ENCODE results near the gene DIAPH2. TPM values are rescaled to one million over a fixed set of nuclear protein-coding genes. Genes with fewer than 3 reads are reported as not detected.

The DIAPH2 gene
- total RNA-seq, 1 donor from 2014 or later, result 32.9 TPM

GRCh38 chrX:96861218-96861617 is 176.6 kb downstream of the DIAPH2 start:
- Histone ChIP-seq H3K4me1 (no peaks in the 10 kb centered on the region), H3K36me3 (no peaks in the 10 kb centered on the region), H3K4me3 (no peak overlapping the region), H3K27ac (no peak overlapping the region), H3K9me3 (no peaks in the 10 kb centered on the region), H3K27me3 (no peaks in the 10 kb centered on the region)
- no peak for TF ChIP-seq CTCF (IDR thresholded peaks at IDR 0.05)
- no peak for DNase-seq
- intact Hi-C loops (cut with DNase I), result no loop called here
- ATAC-seq, result no peak

- H3K9me3 ChIP-seq, result no peaks in the 10 kb centered on the region
- no peaks in the 10 kb centered on the region for H3K4me1 ChIP-seq
- DNase-seq (no peak), ATAC-seq (no peak)
- H3K36me3 ChIP-seq, result no peaks in the 10 kb centered on the region
- H3K27me3 ChIP-seq, result no peaks in the 10 kb centered on the region
- H3K27ac ChIP-seq, result no peak overlapping the region
- no peak for TF ChIP-seq CTCF (IDR thresholded peaks at IDR 0.05)
- no peak overlapping the region for H3K4me3 ChIP-seq
- intact Hi-C loops (cut with DNase I), result no loop called here
Measured at GRCh38 chrX:96861661-96862060, 177.0 kb downstream of the DIAPH2 start.

GRCh38 chrX:96883608-96884007 is 199.0 kb downstream of the DIAPH2 start, which contains the start of gene RPA4:
RPA4 (plus strand) TSS chrX:96883908; CDS start chrX:96884311, 403 bp downstream.
- intact Hi-C loops (cut with DNase I), result no loop called here
- Histone ChIP-seq H3K27me3 (no peaks in the 10 kb centered on the region), H3K4me1 (no peaks in the 10 kb centered on the region)

GRCh38 chrX:96884027-96884426 is 199.4 kb downstream of the DIAPH2 start:
- H3K27me3 ChIP-seq, result no peaks in the 10 kb centered on the region
- ATAC-seq (no peak), DNase-seq (no peak)

More at GRCh38 chrX:96883608-96884007, 199.0 kb downstream of the DIAPH2 start, which contains the start of gene RPA4:
- Histone ChIP-seq H3K9me3 (no peaks in the 10 kb centered on the region), H3K4me3 (no peak within 1 kb of the TSS), H3K36me3 (no peaks in the 10 kb centered on the region), H3K27ac (no peak within 1 kb of the TSS)
- no peak for TF ChIP-seq CTCF (IDR thresholded peaks at IDR 0.05)
- DNase-seq (no peak), ATAC-seq (no peak)

GRCh38 chrX:96889726-96890125 is 205.1 kb downstream of the DIAPH2 start:
- DNase-seq, result no peak
- Histone ChIP-seq H3K27ac (no peak overlapping the region), H3K36me3 (no peaks in the 10 kb centered on the region), H3K4me3 (no peak overlapping the region), H3K27me3 (no peaks in the 10 kb centered on the region), H3K4me1 (no peaks in the 10 kb centered on the region), H3K9me3 (no peaks in the 10 kb centered on the region)
- intact Hi-C loops (cut with DNase I), result no loop called here
- no peak for TF ChIP-seq CTCF (IDR thresholded peaks at IDR 0.05)
- peak; percentile 75 for ATAC-seq

More at GRCh38 chrX:96884027-96884426, 199.4 kb downstream of the DIAPH2 start:
- no peak overlapping the region for H3K4me3 ChIP-seq
- no peaks in the 10 kb centered on the region for H3K36me3 ChIP-seq
- no peaks in the 10 kb centered on the region for H3K4me1 ChIP-seq
- no peak overlapping the region for H3K27ac ChIP-seq
- intact Hi-C loops (cut with DNase I), result no loop called here
- no peak for TF ChIP-seq CTCF (IDR thresholded peaks at IDR 0.05)
- H3K9me3 ChIP-seq, result no peaks in the 10 kb centered on the region

GRCh38 chrX:96906741-96907140 is 222.1 kb downstream of the DIAPH2 start:
- H3K27me3 ChIP-seq, result no peaks in the 10 kb centered on the region
- DNase-seq (no peak), ATAC-seq (no peak)
- intact Hi-C loops (cut with DNase I), result no loop called here
- H3K36me3 ChIP-seq, result no peaks in the 10 kb centered on the region
- H3K4me1 ChIP-seq, result no peaks in the 10 kb centered on the region
- H3K27ac ChIP-seq, result no peak overlapping the region
- H3K4me3 ChIP-seq, result no peak overlapping the region
- no peaks in the 10 kb centered on the region for H3K9me3 ChIP-seq
- TF ChIP-seq CTCF (IDR thresholded peaks at IDR 0.05), result no peak
